Mucosa of rectum (tissue), 2 donors: Measurements from ENCODE around the gene SLCO1B1.
"Not testable (repeated sequence)": the region's sequence is repeated elsewhere in the genome, so short reads cannot be mapped to it uniquely, and the experiment has no call there.

Source experiments
- H3K27ac ChIP-seq, 2 donors: one replicate each; pipeline ENCODE4 v1.7.0; 2013; ENCODE audit warnings: inconsistent platforms in 2 of 2, low read depth in 2 of 2, low read length in 2 of 2
- H3K27me3 ChIP-seq, 2 donors: one replicate each; pipeline ENCODE4 v1.7.0; 2013; ENCODE audit warnings: low read length in 2 of 2; ENCODE audit not compliant: control insufficient read depth in 2 of 2, insufficient read depth in 2 of 2
- H3K36me3 ChIP-seq, 2 donors: one replicate each; pipeline ENCODE4 v1.7.0; 2013; ENCODE audit warnings: low read length in 2 of 2; ENCODE audit not compliant: control insufficient read depth in 2 of 2, insufficient read depth in 2 of 2
- H3K4me1 ChIP-seq, 2 donors: one replicate each; pipeline ENCODE4 v1.7.0; 2013; ENCODE audit warnings: low read length in 2 of 2, mild to moderate bottlenecking in 1 of 2; ENCODE audit not compliant: control insufficient read depth in 2 of 2, insufficient read depth in 2 of 2
- H3K4me3 ChIP-seq, 2 donors: one replicate each; pipeline ENCODE4 v1.7.0; 2013; ENCODE audit warnings: low read length in 2 of 2
- H3K9ac ChIP-seq, 2 donors: one replicate each; pipeline ENCODE4 v1.7.0; 2013; ENCODE audit warnings: low read length in 2 of 2, low read depth in 1 of 2, mild to moderate bottlenecking in 1 of 2
- H3K9me3 ChIP-seq, 2 donors: one replicate each; pipeline ENCODE4 v1.7.0; 2013; ENCODE audit warnings: low read length in 2 of 2; ENCODE audit not compliant: control insufficient read depth in 2 of 2
- donor health status: healthy.
- donor health status: Normal muscosa, but diverticular disease.

SLCO1B1 gene

DNA sequence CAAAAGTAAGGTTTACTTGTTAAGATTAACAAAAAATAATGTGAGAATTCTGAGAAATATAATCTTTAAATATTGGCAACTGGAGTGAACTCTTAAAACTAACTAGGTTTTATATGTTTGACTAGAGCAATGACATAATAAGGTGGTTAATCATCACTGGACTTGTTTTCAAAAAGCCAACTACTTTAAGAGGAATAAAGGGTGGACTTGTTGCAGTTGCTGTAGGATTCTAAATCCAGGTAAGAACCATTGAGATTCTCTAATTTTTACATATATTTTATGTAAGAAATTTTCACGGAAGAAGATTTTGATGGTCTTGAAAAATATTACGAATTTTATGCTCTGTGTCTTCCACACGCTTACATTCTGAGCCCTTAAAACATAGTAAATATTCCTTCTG, at the start of gene SLCO1B1:
TSS of gene SLCO1B1 (plus strand) at position 197 of the 400 bp plus-strand sequence. CDS start 10,381 bp downstream, outside the sequence.
- H3K4me1 ChIP-seq = no peaks in the 10 kb centered on the region
- no peak within 1 kb of the TSS for H3K27ac ChIP-seq
- no peaks in the 10 kb centered on the region for H3K36me3 ChIP-seq
- H3K27me3 ChIP-seq = no peaks in the 10 kb centered on the region
- H3K9me3 ChIP-seq = no peaks in the 10 kb centered on the region
- no peak within 1 kb of the TSS for H3K9ac ChIP-seq
- no peak within 1 kb of the TSS for H3K4me3 ChIP-seq

GRCh38 chr12:21084753-21085152, 46.2 kb upstream of the SLCO1B1 start:
- not testable (repeated sequence) for H3K4me3 ChIP-seq, H3K27me3 ChIP-seq, H3K9me3 ChIP-seq, H3K36me3 ChIP-seq, H3K4me1 ChIP-seq, H3K27ac ChIP-seq, H3K9ac ChIP-seq

GRCh38 chr12:21111732-21112131, 19.3 kb upstream of the SLCO1B1 start:
- Histone ChIP-seq H3K36me3 (no peaks in the 10 kb centered on the region), H3K9ac (no peak overlapping the region), H3K9me3 (no peaks in the 10 kb centered on the region), H3K4me3 (no peak overlapping the region), H3K4me1 (no peaks in the 10 kb centered on the region), H3K27me3 (no peaks in the 10 kb centered on the region), H3K27ac (no peak overlapping the region)

DNA sequence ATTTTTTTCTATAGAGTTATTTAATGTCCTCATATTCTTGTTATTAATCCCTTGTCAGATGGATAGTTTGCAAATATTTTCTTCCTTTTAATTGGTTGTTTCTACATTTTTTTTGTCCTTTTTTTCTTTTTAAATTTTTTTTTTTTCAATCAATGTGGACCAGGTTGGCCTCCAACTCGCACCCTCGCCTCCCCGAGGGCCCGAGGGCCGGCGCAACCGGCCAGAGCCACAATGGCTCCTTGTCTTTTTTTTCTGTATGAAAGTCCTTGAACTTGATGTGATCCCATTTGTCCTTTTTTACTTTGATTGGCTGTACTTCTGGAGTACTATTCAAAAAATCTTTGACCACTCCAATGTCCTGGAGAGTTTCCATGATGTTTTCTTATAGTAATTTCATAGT, 17.7 kb upstream of the SLCO1B1 start:
- no peaks in the 10 kb centered on the region for H3K27me3 ChIP-seq
- no peak overlapping the region for H3K27ac ChIP-seq
- H3K4me1 ChIP-seq = no peaks in the 10 kb centered on the region
- no peaks in the 10 kb centered on the region for H3K36me3 ChIP-seq
- no peaks in the 10 kb centered on the region for H3K9me3 ChIP-seq
- no peak overlapping the region for H3K4me3 ChIP-seq
- H3K9ac ChIP-seq = no peak overlapping the region

- H3K4me3 ChIP-seq = no peak overlapping the region
- H3K9me3 ChIP-seq = no peaks in the 10 kb centered on the region
- no peaks in the 10 kb centered on the region for H3K4me1 ChIP-seq
- no peak overlapping the region for H3K27ac ChIP-seq
- no peaks in the 10 kb centered on the region for H3K27me3 ChIP-seq
- H3K9ac ChIP-seq = no peak overlapping the region
- H3K36me3 ChIP-seq = no peaks in the 10 kb centered on the region
These were observed 13.0 kb upstream of the SLCO1B1 start for GRCh38 chr12:21117995-21118394.

DNA sequence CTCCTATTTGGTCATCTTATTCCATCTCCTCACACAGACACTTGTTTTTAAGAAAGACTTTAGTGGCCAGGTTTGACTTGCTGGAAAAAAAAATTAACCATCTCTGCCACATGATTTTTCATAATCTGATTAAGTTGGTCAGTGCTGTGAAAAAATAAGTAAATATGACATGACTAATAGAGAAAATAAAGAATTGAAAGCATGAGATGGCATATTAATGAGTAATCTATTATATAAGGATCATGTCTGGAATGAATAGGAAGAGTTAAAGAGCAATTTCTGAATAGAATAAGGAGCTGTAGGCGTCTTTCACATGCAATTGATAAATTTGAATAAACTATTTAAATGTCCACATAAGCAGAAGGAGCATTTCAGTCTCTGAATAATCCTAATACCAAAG, 12.2 kb upstream of the SLCO1B1 start:
- Histone ChIP-seq H3K9me3 (no peaks in the 10 kb centered on the region), H3K27me3 (no peaks in the 10 kb centered on the region), H3K36me3 (no peaks in the 10 kb centered on the region), H3K4me1 (no peaks in the 10 kb centered on the region), H3K27ac (no peak overlapping the region), H3K9ac (no peak overlapping the region), H3K4me3 (no peak overlapping the region)

- no peaks in the 10 kb centered on the region for H3K36me3 ChIP-seq
- no peaks in the 10 kb centered on the region for H3K9me3 ChIP-seq
- no peak overlapping the region for H3K27ac ChIP-seq
- no peak overlapping the region for H3K4me3 ChIP-seq
- H3K27me3 ChIP-seq = no peaks in the 10 kb centered on the region
- no peak overlapping the region for H3K9ac ChIP-seq
- H3K4me1 ChIP-seq = no peaks in the 10 kb centered on the region
These were observed 1.6 kb upstream of the SLCO1B1 start for GRCh38 chr12:21129351-21129750.

DNA sequence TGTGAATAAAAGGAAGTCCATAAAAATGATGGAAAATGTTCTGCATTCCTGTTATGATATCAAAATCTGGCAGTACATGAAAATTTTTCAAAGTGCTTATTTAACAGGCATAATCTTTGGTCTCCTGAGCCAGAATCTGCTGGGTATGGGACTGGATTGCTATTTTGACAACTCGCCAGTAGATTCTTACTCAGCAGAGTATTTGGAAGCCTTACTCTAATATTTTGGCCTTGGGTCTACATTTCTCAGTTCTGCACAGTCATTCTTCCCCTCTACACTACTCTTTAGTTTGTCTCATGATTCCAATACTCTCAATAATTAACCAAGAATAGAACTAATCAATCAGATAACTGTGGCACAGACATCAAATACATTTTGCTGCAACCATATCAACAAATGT, 1.1 kb upstream of the SLCO1B1 start:
- Histone ChIP-seq H3K9me3 (no peaks in the 10 kb centered on the region), H3K4me3 (no peak overlapping the region), H3K27ac (no peak overlapping the region), H3K9ac (no peak overlapping the region), H3K36me3 (no peaks in the 10 kb centered on the region), H3K4me1 (no peaks in the 10 kb centered on the region), H3K27me3 (no peaks in the 10 kb centered on the region)

GRCh38 chr12:21137318-21137999, 6.5 kb downstream of the SLCO1B1 start:
- H3K36me3 ChIP-seq, H3K27ac ChIP-seq, H3K9me3 ChIP-seq: not testable (repeated sequence)

GRCh38 chr12:21138016-21138415, 7.0 kb downstream of the SLCO1B1 start:
- Histone ChIP-seq H3K9me3 (no peaks in the 10 kb centered on the region), H3K36me3 (no peaks in the 10 kb centered on the region), H3K9ac (no peak overlapping the region), H3K4me3 (no peak overlapping the region), H3K27me3 (no peaks in the 10 kb centered on the region), H3K27ac (no peak overlapping the region), H3K4me1 (no peaks in the 10 kb centered on the region)

More at GRCh38 chr12:21137318-21137999, 6.5 kb downstream of the SLCO1B1 start:
- not testable (repeated sequence) for H3K4me1 ChIP-seq, H3K4me3 ChIP-seq, H3K27me3 ChIP-seq, H3K9ac ChIP-seq

DNA sequence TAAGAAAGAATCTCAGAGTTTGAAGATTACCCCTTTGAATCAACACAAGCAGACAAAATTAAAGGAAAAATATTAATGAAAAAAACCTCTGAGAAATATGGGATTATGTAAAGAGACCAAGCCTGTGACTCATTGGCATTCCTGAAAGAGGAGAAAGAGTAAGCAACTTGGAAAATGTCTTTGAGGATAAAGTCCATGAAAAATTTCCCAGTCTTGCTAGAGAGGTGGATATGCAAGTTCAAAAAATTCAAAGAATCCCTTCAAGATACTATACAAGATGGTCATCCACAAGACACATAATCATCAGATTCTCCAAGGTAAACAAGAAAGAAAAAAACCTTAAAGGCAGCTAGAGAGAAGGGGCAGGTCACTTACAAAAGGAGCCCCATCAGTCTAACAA, 13.3 kb downstream of the SLCO1B1 start:
- H3K9me3 ChIP-seq = no peaks in the 10 kb centered on the region
- no peaks in the 10 kb centered on the region for H3K36me3 ChIP-seq
- H3K27me3 ChIP-seq = no peaks in the 10 kb centered on the region
- no peak overlapping the region for H3K27ac ChIP-seq
- no peaks in the 10 kb centered on the region for H3K4me1 ChIP-seq
- H3K4me3 ChIP-seq = no peak overlapping the region
- no peak overlapping the region for H3K9ac ChIP-seq
